IPS-NIHi7 (cell line): ENCODE results near the gene RSPO3.

Experiments used
- DNase-seq: peaks from one replicate; pipeline ENCODE4 v3.0.0; 2012; ENCODE audit warnings: mixed read lengths; ENCODE audit errors: extremely low spot score

RSPO3 gene

DNA sequence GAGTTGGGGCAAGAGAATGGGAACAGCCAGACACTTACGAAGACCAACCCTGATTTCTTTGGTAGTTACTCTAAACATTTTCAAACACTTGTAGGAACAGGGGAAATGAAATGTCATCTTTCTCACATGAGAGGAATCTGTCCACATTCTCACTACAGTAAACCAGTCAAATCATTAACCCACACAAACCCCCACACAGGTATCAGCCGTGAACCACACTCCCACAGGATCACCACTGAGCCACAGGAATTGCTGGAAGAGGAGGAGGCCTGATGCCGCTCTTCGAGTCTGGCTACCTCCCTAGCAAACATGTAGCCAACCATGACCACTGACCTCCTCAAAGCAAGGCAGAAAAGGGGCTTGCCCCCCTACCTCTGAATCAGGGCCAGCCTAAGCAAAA, 6.9 kb upstream of the RSPO3 start:
- DNase-seq = no peak

DNA sequence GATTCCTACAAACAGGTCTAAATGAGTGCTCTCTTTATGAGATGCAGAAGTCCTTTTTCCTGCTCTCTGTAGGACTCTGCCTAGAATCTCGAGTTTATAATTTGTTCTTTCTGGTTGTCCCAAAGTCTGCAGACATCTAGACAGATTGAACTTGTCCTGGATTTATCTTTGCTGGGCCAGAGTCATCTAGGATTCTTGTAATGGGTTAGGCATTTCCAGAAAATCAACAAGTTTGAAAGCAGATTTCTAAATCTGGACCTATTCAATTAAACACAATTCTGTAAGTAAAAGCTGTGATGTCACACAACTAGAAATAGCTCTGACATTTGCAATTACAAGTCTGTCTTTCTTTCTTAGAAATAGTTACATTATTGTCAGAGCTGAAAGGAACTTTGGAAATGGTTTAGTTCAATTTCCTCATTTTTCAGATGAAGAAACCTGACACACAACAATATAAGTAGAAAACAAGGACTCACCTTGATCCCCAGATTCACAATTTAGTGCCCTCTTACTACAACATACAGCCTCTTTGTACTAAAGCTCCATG, 4.2 kb upstream of the RSPO3 start:
- DNase-seq = no peak

DNA sequence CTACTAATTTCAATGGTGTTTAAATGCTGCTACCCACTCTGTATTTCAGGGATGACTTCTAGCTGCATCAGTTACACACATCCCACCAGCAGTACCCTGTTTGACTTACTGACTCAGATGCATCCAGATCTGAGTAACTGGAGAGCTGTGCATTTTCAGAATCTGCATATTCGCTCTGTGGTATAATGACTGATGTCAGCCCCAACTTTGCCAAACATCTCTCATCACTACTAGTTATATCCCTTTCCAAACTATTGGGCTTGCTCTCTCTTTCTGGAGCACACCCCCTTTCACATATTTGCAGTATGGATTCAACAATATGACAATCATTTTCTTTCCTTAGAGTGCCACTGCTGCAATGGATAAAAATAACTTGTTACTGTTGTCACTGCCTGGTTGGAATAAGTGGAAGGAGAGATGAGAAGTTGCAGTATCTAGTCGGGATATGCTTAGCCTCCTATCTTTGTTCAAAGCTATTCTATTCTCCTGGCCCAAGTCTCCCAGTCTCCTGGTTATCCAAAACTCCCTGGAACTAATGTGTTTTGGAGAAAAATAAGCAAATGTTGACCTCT, 3.3 kb upstream of the RSPO3 start:
- no peak for DNase-seq

DNA sequence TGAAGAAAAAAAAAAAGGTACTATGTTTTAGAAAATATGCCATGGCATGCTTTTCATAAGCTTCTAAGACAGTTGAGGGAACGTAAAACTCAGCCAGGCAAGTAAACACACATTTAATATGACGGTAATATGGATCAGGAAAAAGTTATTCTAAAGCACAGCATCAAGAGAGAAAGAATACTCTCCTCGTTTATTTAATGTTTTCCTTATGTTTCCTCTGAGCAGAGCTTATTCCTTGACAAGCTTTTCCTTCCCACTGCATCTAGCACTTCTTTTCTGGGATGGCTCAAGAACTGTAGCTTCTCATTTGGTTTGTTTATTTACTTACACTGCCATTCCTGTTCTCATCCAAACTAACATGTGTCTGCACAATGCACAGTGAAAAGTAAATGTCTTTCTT, 2.7 kb upstream of the RSPO3 start:
- DNase-seq = no peak

DNA sequence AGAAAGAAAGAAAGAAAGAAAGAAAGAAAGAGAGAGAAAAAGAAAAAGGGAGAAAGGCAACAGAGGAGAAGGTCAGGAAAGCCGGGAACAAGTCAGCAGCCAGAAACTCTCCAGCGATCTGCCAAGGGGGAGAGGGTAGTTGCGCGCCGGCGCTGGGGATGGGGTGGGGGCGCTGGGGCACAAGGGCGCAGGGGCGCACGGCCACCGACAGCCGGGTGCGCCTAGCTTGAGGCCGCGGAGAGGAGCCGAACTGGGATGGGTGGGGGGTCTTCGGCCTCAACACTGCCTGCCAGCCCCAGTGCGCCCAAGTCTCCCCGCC, 533 bp upstream of the RSPO3 start:
- no peak for DNase-seq

DNA sequence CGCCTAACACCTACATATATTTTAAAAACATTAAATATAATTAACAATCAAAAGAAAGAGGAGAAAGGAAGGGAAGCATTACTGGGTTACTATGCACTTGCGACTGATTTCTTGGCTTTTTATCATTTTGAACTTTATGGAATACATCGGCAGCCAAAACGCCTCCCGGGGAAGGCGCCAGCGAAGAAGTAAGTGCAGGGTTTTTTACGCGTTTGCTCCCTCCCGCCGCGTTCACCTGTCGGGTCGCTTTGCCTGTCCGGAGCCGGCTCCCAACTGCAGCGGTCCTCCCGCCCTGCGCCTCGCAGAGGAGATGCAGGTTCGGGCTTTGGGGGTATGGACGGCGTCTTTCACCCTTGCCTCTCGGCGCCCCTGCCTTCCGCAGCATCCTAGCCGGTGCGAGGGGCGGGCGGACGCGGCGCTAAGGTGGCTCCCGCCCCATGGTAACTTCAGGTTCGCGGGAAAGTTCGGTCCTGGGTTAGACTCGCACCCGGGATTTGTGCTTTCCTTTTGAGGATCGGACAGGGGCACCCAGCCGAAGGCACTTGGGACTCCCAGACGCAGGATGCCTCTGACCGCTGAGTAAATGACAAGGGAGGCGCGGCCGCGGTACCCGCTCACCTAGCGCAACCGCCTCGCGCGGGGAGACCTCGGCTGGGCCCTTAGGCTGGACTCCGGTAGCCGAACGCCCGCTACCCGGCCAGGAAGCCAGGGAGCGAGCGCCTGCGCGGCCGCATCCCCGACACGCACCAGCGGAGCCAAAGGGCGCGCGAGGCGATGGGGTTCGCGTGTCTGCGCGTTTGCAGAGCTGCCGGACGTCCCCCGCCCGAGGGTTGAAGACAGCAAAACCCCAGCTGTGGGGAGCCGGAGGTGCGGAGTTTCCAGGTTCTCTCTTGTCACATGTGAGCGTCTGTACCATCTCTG, 891 bp downstream of the RSPO3 start:
- DNase-seq = peak; percentile 37

DNA sequence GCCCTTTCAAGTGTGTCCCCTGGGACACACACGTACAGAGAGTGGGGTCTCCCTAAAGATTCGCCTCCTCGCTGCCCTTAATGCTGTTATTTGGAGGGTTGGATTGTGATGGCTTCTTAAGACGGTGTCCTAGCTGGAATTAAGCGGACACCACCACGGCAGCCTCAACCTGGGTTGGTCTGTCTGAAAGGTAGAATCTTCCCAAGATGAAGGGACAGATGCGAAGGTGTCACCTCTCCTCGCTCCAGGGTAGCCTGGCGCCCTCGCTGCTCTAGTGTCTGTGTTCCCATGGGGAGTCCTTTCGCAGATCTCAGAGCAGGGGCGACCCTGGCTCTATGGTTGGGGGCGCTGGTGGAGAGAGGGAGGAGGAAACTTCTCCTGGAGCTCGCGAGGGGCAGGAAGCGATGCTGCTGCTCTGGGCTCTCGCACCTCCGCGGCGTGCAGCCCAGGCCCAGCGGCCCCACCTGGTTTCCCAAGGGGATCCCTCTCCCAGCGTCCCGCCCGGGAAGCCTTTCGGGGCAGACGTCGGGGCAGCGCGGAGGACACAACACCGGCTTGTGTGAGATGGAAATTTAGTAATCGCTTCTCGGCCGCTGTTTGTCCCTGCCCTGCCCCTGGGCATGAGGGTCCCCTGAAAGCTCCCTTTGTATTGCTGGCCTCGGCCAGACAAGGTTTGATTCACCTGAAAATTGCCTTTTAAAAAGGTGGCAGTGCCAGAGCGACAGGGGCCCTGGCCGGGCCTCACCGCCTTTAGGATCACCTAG, 1.7 kb downstream of the RSPO3 start:
- no peak for DNase-seq

DNA sequence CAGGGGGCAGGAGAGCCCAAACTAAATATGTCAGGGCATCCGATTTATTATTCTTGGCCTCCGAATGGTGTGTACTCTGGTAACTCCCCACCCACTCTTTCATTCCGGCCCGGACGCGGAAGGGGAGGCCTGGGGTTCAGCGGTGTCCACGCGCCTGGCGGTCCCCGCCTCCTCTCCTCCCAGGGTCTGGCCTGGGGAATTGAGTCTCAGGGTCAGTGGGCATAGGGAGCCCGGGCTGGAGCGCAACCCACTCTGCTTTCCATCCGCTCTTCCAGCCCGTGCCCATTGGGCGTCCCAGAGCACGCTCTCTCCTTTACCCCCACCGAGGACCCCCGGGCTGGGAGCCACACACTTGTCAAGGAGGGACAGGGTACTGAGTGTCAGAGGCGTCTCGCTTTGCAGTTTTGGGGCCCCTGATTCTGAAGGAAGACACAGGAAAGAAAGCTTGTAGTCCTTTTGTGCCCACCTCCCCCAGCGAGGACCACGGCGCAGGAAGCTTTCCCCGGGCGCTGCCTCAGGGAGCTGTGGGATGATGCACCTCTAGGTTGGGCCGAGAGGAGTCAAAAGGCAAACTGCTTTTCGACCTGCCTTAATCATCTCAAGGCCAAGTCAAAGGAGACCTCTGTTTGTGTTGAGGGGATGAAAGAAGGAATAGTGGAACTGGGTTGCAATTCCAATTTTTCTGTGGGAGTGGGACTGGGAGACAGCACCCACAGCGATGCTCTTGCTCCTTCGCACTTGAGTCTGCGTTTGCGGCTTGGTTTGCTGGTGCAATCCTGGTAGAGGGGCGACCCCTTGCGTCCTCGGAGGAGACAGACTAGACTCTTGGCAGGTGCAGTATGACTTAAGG, 2.5 kb downstream of the RSPO3 start:
- peak; percentile 72 for DNase-seq

DNA sequence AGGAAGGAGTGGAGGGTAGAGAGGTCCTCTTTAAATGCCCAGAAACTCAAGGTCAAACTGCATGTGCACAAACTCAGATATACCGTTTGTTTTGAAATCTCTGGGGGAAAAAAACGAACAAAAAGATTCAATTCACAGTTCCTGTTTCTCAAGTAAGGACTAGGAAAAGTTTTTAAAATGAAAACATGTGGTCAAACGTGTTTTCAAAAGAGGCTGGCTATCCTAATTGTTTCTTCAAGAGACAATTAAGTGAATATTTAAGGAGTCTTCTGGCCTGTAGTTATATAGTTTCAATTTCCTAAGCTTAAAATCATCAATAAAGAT, 3.1 kb downstream of the RSPO3 start:
- DNase-seq = no peak

DNA sequence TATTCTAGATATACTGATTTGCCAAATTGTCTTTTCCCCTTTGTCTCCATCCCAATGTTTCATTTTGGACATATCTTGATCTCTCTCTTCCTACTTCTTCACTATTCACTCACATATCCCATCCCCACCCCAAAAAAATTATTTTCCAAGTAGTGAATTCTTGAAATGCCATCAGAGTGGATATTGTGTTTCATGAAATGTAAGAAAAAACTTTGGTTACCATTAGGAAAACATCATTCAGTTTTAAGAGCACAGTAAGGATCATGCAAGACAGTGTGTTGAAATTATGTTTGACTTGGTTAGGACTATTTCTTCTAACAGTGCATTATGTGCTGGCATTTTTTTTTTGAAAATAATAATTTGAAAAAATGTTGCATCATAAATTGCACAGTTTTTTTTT, 5.7 kb downstream of the RSPO3 start:
- no peak for DNase-seq

DNA sequence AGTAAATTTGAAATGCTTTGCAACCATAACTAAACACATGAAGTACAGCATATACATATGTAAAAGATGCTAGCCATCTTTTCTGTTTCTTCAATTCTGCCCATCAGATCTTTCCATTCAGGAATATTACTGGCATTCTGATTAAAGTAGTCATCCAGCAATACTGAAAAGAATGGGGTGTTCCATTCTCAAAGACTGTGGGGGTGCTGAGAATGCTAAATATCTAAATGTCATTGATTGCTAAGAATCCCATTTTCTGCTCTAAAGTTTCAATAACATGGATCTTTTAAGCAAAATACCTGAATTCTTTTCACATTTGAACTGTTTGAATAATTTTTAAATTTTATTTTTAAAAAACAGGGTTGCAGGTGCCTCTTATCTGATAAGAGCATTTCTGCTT, 6.2 kb downstream of the RSPO3 start:
- DNase-seq = no peak

DNA sequence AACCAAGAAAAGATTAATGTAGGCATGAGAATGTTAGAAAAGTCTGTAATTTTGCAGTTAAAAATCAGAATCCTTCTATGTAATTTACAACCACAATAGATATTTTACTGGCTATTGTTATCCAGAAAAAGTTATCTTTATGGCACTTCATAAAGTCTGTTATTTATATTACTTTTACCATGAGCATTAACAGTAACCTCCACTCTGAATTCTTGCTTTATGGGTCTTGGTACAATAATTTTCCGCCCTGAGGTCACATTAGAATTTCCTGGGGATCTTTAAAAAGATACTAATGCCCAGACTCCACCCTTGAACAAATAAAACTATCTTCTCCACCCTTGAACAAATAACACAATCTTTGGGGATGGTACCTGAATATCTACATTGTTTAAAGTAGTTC, 9.6 kb downstream of the RSPO3 start:
- DNase-seq = no peak

DNA sequence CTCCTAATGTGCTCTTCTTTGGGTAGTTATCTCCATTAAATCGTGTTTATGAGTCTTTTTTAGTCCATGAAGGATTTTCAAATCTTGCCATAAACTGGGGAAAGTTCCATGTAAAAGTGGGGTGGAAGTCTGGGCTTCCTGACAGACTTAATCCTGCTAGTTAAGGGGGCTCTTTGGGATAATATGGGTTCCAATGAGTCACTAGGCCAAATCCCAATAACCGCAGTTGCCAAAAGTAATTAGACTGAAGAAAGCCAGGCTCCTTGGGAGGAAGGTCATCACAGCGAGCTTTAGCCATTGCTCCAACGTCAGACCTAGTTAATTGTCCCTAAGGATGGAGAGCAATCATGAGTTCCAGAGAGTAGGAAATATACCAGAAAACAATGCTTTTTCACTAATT, 10.8 kb downstream of the RSPO3 start:
- no peak for DNase-seq

DNA sequence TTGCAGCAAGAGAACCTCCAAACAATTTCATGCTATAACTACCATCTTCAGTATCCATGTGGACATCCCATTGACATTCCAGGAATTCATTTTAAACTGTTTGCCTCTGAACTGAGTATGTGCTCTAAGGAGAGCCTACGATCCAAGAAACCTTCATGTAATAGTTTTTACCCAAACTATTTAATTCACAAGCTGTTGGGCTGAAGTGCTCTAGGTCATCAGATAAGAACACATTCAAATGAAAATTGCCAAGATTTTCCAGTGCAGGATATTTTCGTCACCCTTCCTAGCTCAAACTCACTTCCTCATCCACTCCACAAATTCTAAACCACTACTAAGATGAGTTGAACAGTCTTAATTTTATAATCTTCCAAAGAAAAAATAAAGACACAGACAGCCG, 12.8 kb downstream of the RSPO3 start:
- no peak for DNase-seq

DNA sequence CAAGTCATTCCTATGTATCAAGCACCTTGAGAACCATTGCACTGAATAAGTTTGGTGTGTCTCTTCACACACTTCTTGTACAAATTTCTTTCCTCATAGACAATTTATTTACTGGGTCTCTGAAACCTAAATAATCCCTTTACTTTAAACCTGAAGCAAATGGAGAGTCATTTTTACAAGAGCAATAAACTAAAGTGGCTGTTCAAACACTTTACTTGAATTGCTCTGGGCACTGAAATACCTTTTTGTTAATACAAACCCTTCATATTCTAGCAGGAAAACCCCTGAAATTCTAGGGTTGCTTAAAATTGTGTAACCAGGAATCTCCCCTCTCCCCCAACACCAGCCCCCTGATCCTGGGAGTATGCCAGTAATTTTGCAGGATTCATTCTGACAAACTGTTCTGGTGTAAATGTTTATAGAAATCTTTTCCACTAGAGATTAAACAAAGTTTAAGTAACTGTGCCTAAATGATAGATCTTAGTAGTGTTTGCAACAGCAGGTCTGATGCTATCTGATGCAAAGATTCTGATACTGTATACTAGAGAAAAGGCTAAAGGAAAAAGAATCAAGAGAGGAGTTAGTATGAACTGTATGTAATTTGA, 13.4 kb downstream of the RSPO3 start:
- DNase-seq = no peak

DNA sequence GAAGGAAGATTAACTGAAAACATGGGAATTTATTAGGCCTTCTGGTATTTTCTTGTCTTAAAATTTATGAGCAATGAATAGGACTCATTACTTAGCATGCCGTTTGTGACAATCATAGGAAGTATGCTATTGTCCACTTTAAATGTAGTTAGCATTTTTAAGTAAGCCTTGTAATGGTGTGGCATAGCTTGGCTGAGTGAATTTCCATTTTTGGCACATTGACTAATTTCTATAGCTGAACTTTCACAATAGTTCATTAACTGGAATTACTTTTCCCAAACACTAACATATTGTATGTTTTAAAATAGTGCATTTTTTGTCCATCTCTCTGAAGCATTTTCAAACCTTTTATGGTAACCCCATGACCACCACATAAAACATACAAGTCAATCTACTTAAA, 15.7 kb downstream of the RSPO3 start:
- DNase-seq = no peak

DNA sequence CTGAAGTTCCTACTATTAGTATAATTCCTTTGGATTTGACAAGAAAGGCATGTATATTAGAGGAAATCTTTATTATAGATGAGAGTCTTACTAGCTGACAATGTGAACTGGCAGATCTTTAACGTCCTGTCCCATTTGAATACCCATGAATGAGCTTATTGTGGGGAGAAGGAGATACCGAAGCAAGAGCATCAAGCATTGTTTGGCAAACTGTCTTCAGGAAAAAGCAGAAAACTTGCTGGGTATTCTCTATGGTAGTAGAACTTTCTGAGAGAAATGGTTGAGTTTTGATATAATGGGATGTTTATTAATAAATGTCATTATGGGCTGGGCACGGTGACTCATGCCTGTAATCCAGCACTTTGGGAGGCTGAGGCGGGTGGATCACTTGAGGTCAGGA, 18.3 kb downstream of the RSPO3 start:
- DNase-seq = no peak

DNA sequence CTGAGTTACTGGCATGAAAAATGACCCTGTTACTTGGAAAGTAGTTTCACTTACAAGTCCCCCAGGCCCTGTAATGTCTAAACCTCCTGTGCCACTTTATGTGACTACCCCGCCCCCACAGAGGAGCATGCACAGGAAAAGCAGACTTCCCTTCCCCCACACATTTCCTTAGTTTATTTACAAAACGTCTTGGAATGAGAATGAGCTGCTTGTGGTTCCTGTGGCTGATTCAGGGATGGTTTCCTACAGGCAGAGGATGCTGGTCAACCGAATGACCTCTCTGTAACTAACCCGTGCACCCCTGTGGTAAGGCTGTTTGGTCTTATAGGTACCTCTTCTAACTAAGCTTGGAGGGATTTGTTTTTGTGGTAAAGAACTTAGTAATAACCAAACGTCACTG, 28.5 kb downstream of the RSPO3 start:
- DNase-seq = peak; percentile 38

DNA sequence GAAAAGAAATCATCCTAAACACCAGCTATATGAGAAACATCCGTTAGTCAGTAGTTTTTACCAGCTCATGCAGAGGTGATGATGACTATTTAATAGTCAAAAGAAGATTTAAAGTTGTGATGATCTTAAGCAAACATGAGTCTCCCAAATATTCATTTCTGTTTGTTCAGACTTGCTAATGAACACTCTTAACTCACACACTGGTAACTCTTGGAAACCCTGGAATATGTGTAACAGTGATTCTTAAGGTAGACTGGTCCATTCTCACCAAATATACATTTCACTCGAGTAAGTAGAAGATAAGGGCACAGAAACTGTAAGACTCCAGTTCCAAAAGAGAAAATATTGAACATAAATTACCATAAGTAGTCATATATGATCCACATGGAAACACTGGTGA, 29.1 kb downstream of the RSPO3 start:
- DNase-seq = no peak

DNA sequence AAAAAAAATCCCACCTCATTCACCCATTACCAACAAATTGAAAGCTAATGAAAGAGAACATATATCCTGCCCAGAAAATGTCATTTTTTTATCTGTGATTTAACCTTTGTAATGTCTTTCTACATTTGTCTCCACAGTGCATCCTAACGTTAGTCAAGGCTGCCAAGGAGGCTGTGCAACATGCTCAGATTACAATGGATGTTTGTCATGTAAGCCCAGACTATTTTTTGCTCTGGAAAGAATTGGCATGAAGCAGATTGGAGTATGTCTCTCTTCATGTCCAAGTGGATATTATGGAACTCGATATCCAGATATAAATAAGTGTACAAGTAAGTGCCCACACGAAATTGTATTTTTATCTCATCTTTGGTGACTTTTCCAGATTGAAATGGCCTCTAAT, 30.0 kb downstream of the RSPO3 start:
- no peak for DNase-seq

DNA sequence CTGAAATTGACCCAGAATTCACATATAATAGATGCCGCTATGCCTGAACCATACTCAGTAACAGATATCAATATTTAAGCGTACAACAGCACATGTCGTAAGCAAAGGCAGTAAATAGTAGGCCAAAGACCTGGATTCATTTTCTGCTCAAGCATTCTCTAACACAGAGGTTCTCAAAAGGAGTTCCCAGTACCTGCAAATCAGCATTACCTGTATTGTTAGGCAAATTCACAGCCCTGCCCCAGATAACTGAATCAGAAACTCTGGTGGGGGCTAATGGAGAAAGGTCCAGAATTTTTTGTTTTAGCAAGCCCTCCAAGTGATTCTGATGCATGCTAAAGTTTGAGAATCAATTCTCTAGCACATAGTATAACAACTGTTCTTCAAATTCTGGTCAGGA, 36.0 kb downstream of the RSPO3 start:
- DNase-seq = no peak

DNA sequence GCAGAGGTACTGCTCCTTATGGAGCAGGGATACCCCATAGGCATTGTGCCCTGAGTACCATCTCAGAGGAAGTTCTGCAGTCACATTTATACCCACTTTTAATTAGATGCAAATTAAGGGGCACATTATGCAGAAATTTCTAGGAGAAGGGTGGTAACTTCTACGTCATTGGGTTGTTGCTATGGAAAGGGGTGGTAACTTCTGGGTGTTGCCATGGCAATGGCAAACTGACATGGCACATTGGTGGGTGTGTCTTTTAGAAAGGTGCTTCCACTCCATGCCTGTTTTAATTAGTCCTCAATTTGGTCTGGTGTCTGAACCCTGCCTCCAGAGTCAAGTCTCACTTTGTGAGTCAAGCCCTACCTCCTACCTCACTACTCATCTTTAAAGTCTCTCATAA, 42.0 kb downstream of the RSPO3 start:
- DNase-seq = no peak
